ELF-1 (cell line): ENCODE data around the gene NRG3.
"Not testable (repeated sequence)": the region's sequence is repeated elsewhere in the genome, so short reads cannot be mapped to it uniquely, and the experiment has no call there.

Source experiments
- DNase-seq: peaks from one replicate; pipeline ENCODE4 v3.0.0-alpha.2; 2016; ENCODE audit warnings: low read depth, low spot score

NRG3 gene

DNA sequence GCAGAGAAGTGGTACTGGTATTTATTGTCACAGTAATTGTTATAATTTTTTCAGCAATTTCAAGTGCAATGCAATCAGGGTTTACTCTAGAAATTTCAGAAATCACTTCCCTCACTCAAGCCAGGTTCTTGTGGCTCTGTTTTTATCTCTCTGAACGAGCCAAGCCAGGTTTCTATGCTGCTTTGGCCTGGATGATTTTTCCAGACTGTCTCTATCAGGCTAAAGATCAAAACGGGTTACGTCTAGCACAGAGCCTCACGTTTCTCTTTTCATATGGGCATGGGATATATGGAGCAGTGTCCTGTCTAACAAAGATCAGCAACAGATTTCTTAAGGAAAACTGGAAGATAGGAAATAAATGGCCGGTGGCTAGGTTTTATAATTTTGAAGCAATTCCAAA lies 1105.3 kb downstream of the NRG3 start:
- DNase-seq: no peak

GRCh38 chr10:82981137-82981723 lies 1106.2 kb downstream of the NRG3 start:
- no peak for DNase-seq

GRCh38 chr10:82982110-82982608 lies 1107.2 kb downstream of the NRG3 start:
- DNase-seq: no peak

GRCh38 chr10:82986216-82986615 lies 1111.2 kb downstream of the NRG3 start:
- DNase-seq: no peak

- DNase-seq: not testable (repeated sequence)
These were observed 1131.5 kb downstream of the NRG3 start for GRCh38 chr10:83006479-83006878.

GRCh38 chr10:83007510-83007909 lies 1132.5 kb downstream of the NRG3 start:
- no peak for DNase-seq

- peak; percentile 56 for DNase-seq
These were observed 1137.9 kb downstream of the NRG3 start for GRCh38 chr10:83012866-83013265.

- DNase-seq: no peak
These were observed 1142.3 kb downstream of the NRG3 start for GRCh38 chr10:83017076-83017867.

GRCh38 chr10:83023662-83024061 lies 1148.7 kb downstream of the NRG3 start:
- no peak for DNase-seq
